ENCODE data around the gene COG4. TPM values are rescaled to one million over a fixed set of nuclear protein-coding genes. Genes with fewer than 3 reads are reported as not detected.

COG4 gene
- total RNA-seq, 1 experiment from 2014 or later: 54.2 TPM

DNA sequence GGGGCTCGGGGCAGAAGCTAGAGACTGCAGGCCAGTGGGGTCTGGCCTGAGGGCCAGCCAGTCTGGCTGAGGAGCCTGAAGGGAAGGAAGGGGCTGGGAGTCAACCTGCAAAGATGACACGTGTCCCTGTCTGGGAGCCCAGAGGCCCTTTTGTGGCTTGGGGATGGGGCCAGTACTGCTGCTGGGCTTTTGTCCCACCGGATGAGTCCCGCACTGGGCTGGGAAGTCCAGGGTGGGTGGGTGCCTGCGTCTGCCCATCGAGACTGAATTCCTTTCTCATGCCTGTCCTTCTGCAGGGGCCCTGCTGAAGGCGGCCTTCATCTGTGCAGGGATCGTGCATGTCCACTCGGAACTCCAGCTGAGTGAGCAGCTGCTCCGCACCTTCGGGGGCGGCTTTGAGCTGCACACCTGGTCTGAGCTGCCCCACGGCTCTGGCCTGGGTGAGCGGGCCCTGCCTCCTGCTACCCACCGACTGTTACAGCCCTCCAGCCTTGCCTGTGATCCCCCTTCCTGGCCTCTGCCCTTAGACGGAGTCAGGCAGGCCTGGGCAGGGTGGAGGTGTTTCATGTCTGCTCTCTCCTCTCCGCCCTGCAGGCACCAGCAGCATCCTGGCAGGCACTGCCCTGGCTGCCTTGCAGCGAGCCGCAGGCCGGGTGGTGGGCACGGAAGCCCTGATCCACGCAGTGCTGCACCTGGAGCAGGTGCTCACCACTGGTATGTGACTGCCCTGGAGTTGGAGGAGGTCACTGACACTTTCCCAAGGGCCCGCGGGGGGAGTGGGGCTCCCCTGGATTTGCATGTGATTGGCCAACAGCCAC is 48.1 kb downstream of the COG4 start (continued):
- TF ChIP-seq, protein P1, sequence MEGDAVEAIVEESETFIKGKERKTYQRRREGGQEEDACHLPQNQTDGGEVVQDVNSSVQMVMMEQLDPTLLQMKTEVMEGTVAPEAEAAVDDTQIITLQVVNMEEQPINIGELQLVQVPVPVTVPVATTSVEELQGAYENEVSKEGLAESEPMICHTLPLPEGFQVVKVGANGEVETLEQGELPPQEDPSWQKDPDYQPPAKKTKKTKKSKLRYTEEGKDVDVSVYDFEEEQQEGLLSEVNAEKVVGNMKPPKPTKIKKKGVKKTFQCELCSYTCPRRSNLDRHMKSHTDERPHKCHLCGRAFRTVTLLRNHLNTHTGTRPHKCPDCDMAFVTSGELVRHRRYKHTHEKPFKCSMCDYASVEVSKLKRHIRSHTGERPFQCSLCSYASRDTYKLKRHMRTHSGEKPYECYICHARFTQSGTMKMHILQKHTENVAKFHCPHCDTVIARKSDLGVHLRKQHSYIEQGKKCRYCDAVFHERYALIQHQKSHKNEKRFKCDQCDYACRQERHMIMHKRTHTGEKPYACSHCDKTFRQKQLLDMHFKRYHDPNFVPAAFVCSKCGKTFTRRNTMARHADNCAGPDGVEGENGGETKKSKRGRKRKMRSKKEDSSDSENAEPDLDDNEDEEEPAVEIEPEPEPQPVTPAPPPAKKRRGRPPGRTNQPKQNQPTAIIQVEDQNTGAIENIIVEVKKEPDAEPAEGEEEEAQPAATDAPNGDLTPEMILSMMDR (IDR thresholded peaks at IDR 0.05 in 2 of 3, conservative IDR thresholded peaks at IDR 0.05 in 1 of 3; ENCODE audit: borderline replicate concordance in 1 of 3, insufficient read depth in 1 of 3, low read depth in 2 of 3, low read length in 2 of 3): no peak
- TF ChIP-seq FOSL1 (IDR thresholded peaks at IDR 0.05; ENCODE audit: low read depth): no peak
- no peak for TF ChIP-seq SP1 (IDR thresholded peaks at IDR 0.05; ENCODE audit: low read depth)

DNA sequence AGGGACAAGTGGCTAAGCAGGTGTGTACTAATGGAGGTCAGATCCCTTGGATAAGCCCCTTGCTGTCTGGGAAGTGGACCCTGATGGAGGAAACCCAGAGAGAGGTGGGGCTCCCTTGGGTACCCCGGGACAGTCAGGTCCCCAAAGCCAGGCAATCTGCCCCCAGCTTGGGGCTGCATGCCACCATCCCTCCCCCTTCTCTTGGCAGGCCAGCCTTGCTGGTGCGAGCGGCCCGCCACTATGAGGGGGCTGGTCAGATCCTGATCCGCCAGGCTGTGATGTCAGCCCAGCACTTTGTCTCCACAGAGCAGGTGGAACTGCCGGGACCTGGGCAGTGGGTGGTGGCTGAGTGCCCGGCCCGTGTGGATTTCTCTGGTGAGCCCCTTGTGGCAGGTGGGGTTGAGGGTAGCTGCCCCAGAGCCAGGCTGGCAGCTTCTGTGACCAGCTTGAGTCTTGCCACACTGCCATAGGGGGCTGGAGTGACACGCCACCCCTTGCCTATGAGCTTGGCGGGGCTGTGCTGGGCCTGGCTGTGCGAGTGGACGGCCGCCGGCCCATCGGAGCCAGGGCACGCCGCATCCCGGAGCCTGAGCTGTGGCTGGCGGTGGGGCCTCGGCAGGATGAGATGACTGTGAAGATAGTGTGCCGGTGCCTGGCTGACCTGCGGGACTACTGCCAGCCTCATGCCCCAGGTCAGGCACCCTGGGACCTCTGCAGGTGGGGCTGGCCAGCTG is 48.9 kb downstream of the COG4 start:
- no peaks in the 10 kb centered on the region for H4K20me1 ChIP-seq (ENCODE audit: insufficient read depth)
- DNase-seq (ENCODE audit: low read depth, low spot score): no peak
- RAD21 ChIA-PET (ENCODE audit: low non-redundant PET in 1 of 2, low total read pairs in 2 of 2, uncharacterized antibody in 2 of 2, unreplicated experiment in 2 of 2): no interaction called here
- H2AFZ ChIP-seq (ENCODE audit: low read depth, low read length, poor library complexity, severe bottlenecking): no peak overlapping the region
- H3K27me3 ChIP-seq (ENCODE audit: insufficient read depth, low read length): no peaks in the 10 kb centered on the region
- H3K9me3 ChIP-seq (ENCODE audit: control insufficient read depth in 1 of 2, insufficient read depth in 1 of 2, low read depth in 1 of 2, low read length in 2 of 2): no peaks in the 10 kb centered on the region
- H3K36me3 ChIP-seq (ENCODE audit: control insufficient read depth in 1 of 2, insufficient read depth in 2 of 2, low read length in 2 of 2): no peaks in the 10 kb centered on the region
- intact Hi-C loops (cut with micrococcal nuclease): loop anchor here (5.0 kb wide), 1 partner anchor 102 kb away; no protein-coding TSS in a partner anchor
- POLR2A ChIA-PET: no interaction called here
- no TSS peak for BruUV-seq (replicated peaks)
- H3K27ac ChIP-seq (ENCODE audit: low read depth, low read length): peak overlapping the region; percentile 63
- no peaks in the 10 kb centered on the region for H3K9me2 ChIP-seq (ENCODE audit: insufficient read depth)
- H3K4me2 ChIP-seq (ENCODE audit: low read length): no peak overlapping the region
- no peak overlapping the region for H3K4me3 ChIP-seq (replicated peaks in 1 of 2; ENCODE audit: low read depth in 1 of 2, low read length in 2 of 2)
- H3K79me2 ChIP-seq (ENCODE audit: insufficient read depth, low read length): no peaks in the 10 kb centered on the region
- peaks cover 23 to 29% of the 10 kb centered on the region in 2 experiments for H3K4me1 ChIP-seq (ENCODE audit: control insufficient read depth in 1 of 2, insufficient read depth in 2 of 2, low read length in 2 of 2)
- TF ChIP-seq POLR2A (IDR thresholded peaks at IDR 0.05; ENCODE audit: borderline replicate concordance, extremely low read depth, insufficient read depth, insufficient read length): no peak
- no peak for TF ChIP-seq SIN3A (IDR thresholded peaks at IDR 0.05; ENCODE audit: low read depth)
- H3K9ac ChIP-seq (ENCODE audit: low read length): no peak overlapping the region
- CTCF ChIA-PET: no interaction called here
- no peak for ATAC-seq
